HepG2 (cell line): ENCODE data around the gene CHST1.

ENCODE experiments used
- ELF4 ChIP-seq: sonication (generic); formaldehyde crosslinking; IDR thresholded peaks from 2 replicates; pipeline ENCODE4 v1.5.0; 2020; ENCODE audit warnings: missing genetic modification reagents, mild to moderate bottlenecking, moderate library complexity, borderline replicate concordance
- HHEX ChIP-seq: IDR thresholded peaks from 2 replicates; pipeline ENCODE4 v1.6.1; 2016; ENCODE audit warnings: control low read depth
- POLR2A ChIP-seq, 2 experiments: IDR thresholded peaks; 2 replicates each; pipeline ENCODE4 v1.6.1; 2011; ENCODE audit warnings: low read depth in 2 of 2, low read length in 2 of 2, mild to moderate bottlenecking in 1 of 2, moderate library complexity in 1 of 2; ENCODE audit not compliant: insufficient read depth in 1 of 2
- TF ChIP-seq, protein P1 (sequence below): sonication (generic); formaldehyde crosslinking; IDR thresholded peaks from 2 replicates; pipeline ENCODE4 v1.5.0; 2020; ENCODE audit warnings: mild to moderate bottlenecking, missing genetic modification reagents, moderate library complexity

DNA sequence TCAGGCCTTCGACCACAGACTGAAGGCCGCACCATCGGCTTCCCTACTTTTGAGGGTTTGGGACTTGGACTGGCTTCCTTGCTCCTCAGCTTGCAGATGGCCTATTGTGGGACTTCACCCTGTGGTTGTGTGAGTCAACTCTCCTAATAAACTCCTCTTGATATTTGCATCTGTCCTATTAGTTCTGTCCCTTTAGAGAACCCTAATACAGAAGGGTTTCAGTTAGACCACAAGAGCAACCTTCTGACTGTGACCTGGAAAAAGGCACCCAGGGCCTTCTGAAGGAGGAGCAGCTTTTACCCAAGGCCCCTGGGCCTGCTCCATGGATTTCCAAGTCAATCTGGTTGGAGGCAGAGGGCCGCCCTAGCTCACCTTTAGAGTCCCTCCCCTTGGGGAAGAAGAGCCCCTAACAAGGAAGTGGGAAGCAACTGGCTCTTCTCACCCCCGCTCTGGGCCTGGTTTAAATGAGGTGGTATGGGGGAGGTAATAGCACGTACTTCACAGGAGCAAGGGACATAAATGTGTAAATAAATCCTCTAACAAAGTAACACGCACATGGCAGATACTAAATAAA lies 11.2 kb upstream of the CHST1 start:
- no peak for TF ChIP-seq POLR2A (IDR thresholded peaks at IDR 0.05; ENCODE audit: insufficient read depth in 1 of 2, low read depth in 2 of 2, low read length in 2 of 2)
- TF ChIP-seq, protein P1, sequence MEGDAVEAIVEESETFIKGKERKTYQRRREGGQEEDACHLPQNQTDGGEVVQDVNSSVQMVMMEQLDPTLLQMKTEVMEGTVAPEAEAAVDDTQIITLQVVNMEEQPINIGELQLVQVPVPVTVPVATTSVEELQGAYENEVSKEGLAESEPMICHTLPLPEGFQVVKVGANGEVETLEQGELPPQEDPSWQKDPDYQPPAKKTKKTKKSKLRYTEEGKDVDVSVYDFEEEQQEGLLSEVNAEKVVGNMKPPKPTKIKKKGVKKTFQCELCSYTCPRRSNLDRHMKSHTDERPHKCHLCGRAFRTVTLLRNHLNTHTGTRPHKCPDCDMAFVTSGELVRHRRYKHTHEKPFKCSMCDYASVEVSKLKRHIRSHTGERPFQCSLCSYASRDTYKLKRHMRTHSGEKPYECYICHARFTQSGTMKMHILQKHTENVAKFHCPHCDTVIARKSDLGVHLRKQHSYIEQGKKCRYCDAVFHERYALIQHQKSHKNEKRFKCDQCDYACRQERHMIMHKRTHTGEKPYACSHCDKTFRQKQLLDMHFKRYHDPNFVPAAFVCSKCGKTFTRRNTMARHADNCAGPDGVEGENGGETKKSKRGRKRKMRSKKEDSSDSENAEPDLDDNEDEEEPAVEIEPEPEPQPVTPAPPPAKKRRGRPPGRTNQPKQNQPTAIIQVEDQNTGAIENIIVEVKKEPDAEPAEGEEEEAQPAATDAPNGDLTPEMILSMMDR (CRISPR knock-in tag) = no peak
- no peak for TF ChIP-seq ELF4
- TF ChIP-seq HHEX (CRISPR knock-in tag) = no peak
